Measurements from ENCODE around the gene WDR86.

The WDR86 gene

DNA sequence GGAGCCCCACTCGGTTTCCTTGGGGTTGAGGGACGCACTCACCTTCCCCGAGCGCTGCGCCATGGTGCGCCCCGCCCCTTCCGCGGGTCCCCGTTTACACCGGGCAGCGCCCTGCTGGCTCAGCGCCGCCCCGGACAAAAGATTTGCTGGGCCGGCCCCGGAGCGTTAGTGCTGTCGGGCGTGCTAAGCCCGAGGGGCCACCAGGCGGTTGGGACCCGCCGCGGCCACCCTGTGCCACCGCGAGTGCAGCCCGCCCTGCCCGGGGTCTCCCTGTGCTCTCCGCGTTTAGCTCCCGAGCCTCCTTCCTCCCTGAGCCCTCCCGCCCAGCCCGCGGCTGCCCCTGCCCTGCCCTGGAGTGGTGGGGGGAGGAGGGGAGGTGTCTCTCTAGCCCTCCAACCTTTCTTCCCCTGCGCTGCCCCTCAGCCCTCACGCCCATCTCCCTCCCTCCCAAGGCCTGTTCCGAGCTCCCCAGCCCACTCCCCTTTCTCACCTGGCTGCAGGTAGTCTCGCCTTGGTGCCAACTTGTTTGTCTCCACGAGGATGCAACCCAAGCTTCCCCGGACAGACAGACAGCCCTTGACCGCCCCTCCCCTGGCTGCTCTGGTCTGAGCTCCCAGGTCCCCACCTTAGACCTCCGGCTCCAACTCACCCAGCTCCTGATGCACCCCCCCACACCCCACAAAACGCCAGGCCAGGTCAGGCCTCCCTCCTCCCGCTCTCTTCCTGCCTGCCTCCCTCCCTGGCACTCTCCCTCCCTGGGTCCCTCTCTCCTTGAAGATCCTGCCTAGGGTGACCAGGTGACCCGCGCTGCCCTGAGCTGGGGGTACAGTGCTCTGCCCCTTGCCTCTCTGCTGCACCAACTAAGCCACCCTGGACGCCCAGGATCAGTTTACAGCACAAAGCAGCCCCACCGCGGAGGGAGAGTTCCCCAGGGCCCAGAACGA is 30.3 kb upstream of the WDR86 start, which contains the start of gene CRYGN:
Gene CRYGN, minus strand, starts transcription at position 287 of the 944 bp plus-strand sequence. Its CDS starts 224 bp downstream, at position 63.
- no peak for DNase-seq

DNA sequence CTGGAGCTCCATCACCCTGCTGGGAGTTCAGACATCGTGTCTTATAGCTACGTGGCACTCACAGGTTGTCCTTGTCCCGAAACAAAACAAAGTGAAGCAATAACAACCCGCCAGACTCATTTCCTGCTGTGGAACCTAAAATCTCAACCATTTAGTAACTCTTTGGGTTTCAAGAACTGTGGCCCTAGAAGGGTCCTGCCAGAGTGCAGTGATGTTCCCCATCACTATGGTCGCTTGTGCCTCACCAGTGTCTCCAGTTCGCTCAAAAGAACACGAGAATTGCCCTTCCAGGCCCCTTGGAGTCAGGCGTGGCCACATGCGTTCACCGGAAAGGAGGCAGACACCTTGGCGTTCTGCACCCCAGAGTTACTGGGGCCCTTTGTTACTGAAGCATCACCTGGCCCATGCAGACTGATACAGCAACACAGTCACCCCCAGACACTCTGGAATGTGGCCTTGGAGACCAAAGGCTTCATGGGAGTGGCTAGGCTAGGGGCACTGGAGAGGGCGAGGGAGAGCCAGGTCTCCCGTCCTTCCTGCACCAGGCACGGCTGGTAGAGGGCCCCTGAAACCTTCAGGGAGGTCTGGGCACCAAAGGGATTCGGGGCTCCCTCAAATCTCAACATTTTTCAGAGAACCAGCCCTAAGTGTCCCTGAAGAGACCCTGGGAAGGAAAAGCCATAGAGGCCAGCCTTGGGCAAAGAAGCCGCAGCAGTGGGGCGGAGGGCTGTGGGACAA is 29.2 kb upstream of the WDR86 start:
- no peak for DNase-seq

DNA sequence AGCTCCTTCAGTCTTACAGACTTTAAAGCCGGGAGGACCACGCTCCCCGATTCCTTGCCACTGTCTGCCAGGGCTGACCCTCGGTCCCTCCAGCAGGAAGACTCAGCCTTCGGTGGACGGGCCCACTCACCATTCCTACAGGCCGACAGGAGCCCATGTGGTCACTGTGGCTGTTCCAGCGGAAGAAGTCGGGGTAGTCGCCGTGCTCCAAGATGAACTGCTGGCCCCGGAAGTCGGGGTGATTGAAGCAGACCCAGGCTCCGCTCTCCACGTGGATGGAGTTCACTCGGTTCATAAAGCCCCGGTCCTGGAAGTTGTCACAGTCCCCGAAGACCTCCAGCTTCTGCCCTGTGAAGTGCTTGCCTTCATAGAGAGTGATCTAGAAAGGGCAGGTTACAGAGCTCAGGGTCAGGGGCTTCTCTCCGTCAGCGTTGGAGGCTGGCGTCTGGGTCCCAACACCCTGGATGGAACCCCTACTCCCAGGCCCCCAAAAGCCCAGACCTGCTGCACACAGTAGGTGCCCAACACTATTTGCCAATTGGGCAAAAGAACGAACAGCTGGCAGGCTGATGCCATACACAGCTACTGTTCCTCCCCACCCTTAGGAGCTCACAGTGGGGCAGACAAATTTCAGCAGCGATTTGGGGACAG is 28.2 kb upstream of the WDR86 start:
- no peak for DNase-seq

DNA sequence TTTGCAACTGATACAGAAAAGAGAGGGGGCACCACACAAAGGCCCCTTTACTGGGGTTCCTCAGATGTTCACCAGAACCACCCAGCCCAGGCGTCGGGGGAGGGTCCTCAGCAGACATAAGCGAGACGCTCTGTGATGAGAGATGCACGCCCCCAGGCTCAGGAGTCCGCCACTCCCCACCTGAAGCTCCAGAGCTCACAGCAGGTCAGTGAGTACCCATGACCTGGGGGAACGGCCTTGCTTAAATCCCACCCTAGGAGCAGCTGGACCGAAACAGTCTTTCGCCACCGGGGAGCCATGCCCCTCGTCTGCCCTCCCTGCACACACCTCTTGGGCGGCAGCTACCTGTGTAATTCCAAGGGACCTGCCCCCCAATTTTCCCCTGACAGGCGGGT is 27.3 kb upstream of the WDR86 start:
- DNase-seq = no peak

DNA sequence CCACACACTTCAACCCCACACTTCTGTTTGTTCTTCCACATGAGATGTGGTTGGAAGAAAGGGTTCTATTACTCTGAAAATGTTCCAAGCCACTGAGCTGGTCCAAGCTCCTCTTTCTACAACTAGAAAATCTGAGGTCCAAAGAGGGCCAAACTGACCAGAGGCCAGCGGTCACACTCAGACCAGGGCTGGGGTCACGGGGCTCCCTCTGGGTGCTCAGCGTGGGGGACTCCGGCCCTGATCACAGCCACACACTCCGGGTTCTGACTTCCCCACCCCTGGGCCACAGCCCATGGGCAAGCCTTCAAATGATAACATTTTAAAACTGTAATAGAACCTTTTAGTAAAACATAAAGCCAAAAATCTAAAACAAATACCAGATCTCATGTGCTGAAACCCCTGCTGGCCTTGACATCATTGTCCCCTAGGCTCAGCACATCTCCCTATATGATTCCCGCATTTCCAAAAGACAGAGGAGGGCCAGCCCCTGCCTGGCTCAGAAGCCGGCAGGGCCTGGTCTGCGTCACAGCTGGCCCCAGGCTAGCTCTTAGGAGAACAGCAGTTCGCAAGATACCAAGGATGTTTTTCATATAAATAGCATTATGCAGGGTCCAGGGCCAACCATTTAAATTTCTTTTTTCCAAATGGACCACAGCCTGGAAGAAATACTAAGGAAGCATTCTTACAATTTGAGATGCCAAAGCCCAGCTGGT is 26.8 kb upstream of the WDR86 start:
- DNase-seq = no peak

DNA sequence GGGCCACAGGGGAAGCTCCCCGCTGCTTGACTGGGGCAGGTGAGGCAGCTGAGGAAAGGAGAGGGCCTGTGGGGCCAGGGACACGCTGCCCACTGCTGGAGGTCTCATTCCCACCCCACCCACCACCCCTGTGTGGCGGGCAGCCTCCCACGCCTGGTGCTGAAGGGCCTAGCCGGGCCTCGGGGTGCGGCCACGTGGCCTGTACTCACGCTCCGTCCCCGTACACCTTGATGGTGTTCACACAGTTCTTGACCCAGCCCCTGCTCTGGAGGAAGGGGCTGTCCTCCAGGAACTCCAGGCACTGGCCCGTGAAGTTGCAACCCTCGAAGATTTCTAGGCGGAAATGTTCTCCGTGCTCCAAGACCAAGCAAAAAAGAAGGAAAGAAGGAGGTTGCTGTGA is 26.1 kb upstream of the WDR86 start:
- DNase-seq = no peak

DNA sequence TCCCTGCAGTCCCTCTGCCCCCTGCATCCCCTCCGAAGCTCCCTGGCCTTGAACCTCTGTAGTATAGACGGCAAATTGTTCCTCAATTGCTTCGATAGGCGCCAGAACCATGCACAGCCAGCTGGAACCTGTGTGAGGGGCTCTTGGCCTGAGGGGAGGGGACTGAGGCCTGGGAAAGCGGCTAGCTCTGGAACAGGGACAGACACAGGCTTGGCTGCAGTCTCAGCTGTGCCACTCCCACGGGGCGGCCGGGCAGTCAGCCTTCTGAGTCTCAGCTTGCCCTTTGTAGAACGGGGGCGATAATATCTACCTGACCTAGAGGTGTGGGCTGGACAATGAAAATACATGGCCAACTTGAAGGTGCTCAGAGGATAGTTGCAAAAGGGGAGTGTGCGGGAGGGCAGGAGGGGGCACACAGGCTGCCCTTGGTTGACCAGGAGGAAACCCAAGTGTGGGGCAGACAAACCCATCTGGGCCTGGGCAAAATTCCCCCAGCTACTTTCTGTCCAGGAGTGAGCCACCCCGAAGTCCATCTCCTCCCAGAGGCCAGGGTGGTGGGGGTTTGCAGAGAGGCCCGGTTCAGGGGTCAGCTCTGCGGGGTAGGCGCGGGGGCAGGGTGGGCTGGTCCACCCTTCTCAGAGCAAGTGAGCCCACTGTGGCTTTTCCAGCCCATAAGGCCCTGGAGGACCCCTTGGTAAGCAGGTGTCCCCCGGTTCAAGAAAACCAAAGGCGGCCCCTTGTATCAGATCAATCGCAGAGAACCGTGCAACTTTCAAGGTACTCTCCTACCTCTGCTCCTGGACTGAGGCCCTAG is 25.5 kb upstream of the WDR86 start:
- no peak for DNase-seq

DNA sequence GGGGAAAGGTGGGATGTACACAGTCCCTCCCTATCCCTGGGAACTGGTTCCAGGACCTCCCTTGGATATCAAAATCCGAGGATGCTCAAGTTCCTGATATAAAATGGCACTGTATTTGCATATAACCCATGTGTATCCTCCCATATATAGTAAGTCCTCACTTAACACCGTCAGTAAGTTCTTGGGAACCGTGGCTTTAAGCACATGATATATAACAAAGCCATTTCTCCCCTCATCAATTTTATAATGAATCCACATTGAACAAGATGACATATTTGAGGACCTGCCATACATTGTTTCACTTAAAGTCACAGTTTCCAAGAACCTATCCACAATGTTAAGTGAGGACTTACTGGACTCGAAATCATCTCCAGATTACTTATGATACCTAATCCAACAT is 24.7 kb upstream of the WDR86 start:
- DNase-seq = no peak

DNA sequence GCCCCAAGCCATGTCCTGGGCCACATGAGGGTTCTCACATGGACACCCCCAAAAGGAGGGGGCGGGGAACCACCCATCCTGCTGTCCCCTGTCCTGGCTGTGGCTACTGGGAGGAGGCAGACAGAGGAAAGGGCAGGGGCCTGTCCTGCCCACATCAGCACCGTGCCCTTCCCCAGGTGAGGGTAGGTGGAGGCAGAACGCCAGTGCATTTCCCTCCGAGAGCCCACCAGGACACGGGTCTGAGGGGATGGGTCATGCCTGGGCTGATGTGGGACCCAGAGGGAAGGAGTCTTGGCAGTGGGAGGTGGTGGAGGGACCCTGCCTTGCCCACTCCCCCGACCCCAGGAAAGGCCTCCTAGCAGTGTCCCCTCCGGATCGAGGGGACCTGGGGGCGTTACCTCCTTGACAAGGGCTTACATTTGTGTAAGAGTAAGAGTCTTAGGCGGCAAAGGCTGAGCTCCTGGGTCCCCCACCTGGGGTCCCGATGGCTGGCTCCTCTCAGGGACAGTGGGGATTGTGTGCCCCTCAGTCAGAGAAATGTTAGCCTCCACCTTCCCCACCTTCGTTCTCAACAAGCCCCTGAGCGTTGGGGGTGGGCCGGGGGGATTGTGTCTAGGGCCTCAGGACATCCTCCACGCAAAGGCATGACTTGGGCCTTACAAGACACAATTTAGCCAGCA is 24.0 kb upstream of the WDR86 start:
- DNase-seq = no peak

DNA sequence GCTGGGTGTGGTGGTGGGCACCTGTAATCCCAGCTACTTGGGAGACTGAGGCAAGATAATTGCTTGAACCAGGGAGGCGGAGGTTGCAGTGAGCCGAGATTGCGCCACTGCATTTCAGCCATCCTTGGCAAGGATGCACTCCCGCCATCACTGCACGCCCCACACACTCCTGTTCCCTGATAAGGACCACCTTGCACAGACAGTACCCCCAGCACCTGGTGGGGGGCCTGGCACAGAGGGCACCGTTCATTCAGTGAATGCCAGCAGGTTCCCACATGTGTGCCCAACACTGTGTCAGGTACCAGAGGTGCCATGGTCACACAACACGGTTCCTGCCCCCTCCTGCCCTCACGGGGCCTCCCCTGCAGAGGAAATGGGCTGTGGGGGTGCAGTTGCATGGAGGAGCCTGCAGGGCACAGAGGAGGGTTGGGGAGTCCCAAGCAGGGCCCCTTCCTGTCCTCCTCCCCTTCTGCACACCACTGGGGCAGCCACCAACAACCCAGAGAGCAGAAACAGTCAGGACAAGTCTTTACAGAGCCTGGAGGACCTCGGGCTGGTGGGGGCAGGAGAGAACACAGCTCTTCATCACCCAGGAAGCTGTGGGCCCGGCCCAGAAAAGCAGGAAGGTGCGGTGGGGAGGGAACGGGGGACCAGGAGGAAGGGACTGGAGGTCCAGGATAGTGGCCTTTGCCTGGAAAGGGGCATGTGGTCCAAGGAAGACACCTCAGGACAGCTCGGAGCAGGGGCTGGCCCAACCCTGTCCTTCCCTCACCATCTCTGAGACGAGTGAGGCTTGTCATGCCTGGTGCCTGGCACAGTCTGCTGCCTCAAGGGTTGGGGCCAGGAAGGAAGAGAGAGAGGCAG is 23.1 kb upstream of the WDR86 start:
- DNase-seq = peak; percentile 59

DNA sequence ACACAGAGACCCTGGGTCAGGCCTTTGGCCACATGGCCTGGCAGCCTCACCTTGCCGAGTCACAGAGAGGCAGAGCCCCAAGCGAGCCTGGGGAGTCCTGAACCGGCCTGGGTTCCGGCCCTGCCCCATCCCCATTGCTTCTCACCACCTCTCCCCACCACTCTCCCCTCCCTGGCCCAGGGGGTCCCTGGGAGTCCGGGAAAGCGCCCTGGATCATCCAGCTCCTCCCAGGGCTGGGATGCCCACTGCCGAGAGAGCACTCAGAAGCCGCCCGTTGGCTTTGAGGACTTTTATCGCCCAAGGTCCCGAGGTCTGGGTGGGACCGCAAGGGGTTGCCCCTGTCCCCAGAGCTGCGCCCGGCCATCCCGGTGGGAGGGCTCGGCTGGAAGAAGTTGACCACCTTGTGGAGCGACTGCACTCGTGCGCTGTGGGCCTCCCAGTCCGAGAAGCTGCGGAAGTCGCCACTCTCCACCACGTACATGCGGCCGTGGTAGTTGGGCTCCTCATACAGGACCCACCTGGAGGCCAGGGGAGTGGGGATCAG is 22.0 kb upstream of the WDR86 start:
- DNase-seq = no peak

DNA sequence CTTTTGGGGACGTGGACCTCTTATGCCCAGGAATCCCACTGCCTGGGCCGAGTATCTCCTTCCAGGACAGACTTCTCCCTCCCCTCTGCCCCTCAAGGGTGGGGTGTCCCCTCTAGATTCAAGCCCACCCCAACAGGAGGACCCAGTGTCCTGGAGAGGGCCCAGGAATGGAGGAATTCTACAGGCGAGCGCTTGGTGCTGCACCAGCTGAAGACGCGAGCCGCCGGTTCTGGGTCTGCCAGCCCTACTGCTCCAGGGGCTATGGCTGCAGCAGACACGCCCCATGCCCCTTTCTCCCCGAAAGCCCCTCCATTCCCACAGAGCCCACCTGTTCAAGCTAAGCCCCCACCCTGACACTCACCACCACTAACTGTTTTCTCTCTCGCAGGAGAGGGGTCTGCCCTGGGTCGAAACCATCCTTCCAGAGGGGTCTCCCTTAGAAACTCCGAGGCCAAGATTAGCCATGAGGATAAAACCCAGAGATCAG is 21.5 kb upstream of the WDR86 start:
- DNase-seq = no peak

DNA sequence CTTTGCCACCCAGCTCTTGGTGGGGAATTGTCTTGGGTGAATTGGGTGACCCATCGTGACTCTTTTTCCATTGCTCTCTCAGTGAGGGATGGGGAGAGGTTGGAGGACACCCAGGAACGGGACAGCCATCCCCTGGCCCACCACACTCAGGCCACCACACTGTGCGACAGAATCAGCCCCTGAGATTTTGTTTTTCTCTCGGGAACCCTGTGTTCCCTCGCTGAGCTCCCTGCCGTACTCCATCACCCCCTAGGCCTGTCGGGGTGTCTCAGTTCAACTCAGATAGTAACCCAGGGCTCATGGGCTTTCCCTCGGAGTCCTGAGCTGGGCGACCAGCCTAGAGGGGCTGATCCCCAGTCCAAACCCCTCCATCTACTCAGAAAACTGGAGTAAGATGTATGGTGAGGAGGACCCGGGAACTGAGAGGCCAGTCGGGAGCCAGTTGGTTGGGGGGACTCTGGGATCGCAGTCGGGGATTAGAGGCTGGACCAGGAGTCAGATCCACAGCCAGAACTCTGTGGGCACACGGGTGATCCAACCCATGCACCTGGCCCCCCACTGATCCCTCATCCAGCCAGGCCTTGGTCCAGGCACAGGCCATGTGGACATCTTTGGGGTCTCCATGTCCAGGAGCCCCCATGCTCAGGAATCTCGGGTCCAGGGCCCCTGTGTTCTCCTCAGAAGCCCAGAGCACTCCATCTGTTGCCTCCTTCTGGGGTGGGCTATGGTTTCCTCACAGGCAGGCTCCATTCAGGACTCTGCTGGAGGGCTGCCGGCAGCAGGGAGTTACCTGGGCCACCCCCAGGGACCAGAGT is 20.8 kb upstream of the WDR86 start:
- DNase-seq = no peak

DNA sequence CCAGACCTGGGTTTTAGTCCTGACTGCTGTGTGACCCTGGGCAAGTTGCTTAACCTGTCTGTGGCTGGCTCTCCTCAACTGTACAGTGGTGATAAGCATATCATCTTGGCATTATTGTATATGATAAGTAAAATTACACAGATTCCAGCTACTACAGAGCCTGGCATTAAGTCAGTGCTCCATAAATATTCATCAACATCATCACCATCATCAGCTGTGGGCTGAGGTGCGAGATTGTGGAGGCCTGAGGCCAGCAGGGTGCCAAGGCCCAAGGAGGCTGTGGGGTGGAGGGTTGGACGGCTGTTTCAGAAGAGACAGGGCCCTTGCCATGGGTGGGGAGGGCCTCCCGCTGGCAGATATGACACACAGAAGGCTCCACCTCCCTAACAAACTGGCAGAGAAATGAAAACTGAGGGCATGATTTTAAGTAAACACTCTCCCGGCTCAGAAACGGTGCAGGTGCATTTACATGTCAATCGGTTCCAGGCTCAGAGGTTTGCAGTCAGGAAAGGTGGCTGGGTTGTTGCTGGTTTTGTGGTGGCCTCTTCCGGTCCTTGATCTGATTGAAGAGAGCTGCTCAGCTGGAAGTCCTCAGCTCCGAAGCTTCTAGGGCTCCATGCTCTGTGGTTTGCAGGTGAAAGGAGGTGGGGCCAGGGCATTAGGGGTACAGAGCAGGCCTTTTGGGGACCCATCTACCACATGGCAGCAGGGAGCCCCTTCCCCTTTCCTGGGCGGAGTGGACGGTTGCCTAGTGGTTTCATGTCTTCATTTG is 19.9 kb upstream of the WDR86 start:
- peak; percentile 73 for DNase-seq

DNA sequence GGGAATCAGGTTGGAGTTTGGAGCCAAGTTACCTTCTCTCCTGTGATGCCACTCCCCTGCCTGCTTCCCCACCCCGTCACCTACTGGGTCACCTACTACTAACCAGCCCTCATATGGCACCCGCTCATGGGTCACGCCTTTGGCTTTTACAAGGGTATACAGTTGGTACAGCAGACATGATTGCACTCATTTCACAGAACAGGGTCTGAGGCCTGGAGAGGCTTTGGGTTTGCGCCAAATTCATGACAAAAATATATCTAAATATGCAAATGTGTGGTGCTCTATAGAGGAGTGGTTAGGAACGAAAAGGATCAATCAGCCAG is 19.4 kb upstream of the WDR86 start:
- DNase-seq = no peak

DNA sequence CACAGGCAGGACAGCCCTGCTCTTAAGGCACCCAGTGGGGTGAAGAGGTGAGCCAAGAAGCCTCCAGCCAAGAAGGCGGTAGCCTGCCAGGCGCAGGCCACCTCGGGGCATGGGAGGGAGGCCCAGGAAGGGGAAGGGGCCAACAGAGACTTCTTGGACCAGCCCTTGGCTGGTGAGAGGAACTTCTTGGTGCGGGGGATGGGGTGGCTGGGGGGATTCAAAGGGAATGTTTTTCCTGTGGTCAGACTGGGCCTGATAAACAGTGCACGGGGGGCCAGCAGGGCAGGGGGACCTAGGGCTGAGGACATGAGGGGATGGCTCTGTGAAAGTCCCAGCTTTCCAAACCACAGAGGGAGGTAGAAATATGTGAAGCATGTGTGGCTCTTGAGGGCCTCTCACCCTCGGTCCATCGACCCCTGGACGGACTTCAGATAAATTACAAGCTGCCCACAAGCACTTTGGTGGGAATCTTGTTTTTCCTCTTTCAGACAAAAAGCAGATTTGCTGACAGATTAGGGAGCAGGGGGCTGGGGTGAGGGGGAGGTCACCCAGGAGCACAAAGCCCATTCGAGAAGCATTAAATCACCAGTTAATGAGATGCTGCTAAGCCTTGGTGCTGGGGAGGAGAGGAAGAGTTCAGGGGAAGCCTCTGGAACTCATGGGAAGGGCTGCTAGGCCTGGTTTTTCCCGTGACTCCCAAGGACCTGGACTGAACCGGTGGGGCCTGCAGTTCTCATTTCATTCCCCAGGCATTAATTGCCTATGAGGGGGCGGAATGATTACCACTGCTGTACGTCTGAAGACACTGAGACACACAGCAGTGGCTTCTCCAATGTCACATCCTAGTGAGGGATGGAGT is 18.8 kb upstream of the WDR86 start:
- DNase-seq = no peak

DNA sequence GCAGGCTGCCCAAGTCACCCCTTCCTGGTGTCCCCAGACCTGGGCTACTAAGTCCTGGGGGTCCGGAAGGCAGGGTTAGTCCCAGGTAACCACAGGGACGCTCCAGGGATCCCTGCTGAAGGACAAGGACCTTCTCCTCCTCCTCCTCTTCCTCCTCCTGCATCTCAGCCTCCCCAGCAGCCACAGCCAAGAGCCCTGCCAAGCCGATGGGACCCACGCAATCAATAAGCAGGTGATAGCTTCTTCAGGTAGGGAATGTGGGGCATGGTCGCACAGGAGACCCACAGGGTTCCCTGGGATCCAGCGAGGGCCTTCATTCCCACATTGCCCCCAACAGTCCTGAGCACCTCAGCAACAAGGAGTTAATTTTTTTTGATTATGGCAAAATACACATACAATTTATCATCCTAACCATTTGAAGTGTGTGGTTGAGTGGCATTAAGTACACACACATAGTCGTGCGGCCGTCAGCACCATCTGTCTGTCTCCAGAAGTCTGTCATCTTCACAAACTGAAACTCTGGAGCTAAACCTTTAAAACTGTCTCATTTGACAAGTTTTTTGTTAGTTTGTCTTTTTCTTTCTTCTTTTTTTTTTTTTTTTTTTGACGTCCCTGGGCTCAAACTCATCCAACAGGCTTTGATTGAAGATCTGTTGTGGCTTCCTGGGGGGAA is 18.0 kb upstream of the WDR86 start:
- DNase-seq = no peak

All from CD4-positive, alpha-beta T cell treated with Interferon gamma for 1 hour (primary cell).